Measurements from ENCODE around the gene RABGAP1L. TPM values are rescaled to one million over a fixed set of nuclear protein-coding genes. Genes with fewer than 3 reads are reported as not detected.

RABGAP1L gene
- total and polyA plus RNA-seq, 2 of the 8 experiments (the other 6 are each of a cell fraction or from before 2014, with no cell fraction given): 33.3 to 156 TPM

- no peak for TF ChIP-seq USF2 (IDR thresholded peaks at IDR 0.05; ENCODE audit: low read length)
- TF ChIP-seq CREB1 (IDR thresholded peaks at IDR 0.05): no peak
- no peak for TF ChIP-seq SP1 (IDR thresholded peaks at IDR 0.05; ENCODE audit: low read depth, low read length)
- no peak for TF ChIP-seq BRCA1 (IDR thresholded peaks at IDR 0.05; ENCODE audit: low read depth, low read length)
- TF ChIP-seq ATF2 (IDR thresholded peaks at IDR 0.05; ENCODE audit: low read length): no peak
- TF ChIP-seq TBP (IDR thresholded peaks at IDR 0.05; ENCODE audit: low read depth, low read length): no peak
- no peak for TF ChIP-seq POLR2A (IDR thresholded peaks at IDR 0.05; ENCODE audit: control extremely low read depth in 1 of 2, low read depth in 2 of 2, low read length in 2 of 2)
These were observed 691.4 kb downstream of the RABGAP1L start (continued) for GRCh38 chr1:174850726-174851125.

Measured in H1 (cell line).